MCF 10A (cell line): ENCODE results near the gene RAD51B. TPM values are rescaled to one million over a fixed set of nuclear protein-coding genes. Genes with fewer than 3 reads are reported as not detected.

ENCODE experiments used
- BruUV-seq: library from RNA; stranded (reverse); fragments of 400-500 nt; replicated peaks from 2 replicates; lab custom pipeline; 2021; lab: Mats Ljungman, UMichigan
- CTCF ChIA-PET: fragments of 300-600 bp; sonication (Branson Sonifier 250); formaldehyde crosslinking; extraction: SDS; loops from one replicate; lab custom pipeline; 2021; ENCODE audit warnings: antibody characterized with exemption, inconsistent platforms; lab: Yijun Ruan, JAX
- POLR2A ChIA-PET: fragments of 300-600, 350-650 bp; sonication (Branson Sonifier 250); formaldehyde crosslinking; extraction: SDS; loops from one replicate; lab custom pipeline; 2020; ENCODE audit warnings: antibody characterized with exemption, inconsistent platforms; lab: Yijun Ruan, JAX
- DNase-seq: peaks from one replicate; pipeline ENCODE4 v3.0.0-alpha.2; 2018; ENCODE audit not compliant: unreplicated experiment
- H3K27ac Mint-ChIP-seq: one replicate; pipeline ENCODE4 v1.8.0; 2022; ENCODE audit warnings: mild to moderate bottlenecking, low read depth, mixed read lengths; ENCODE audit not compliant: unreplicated experiment
- H3K27me3 Mint-ChIP-seq: one replicate; pipeline ENCODE4 v1.8.0; 2022; ENCODE audit warnings: mixed read lengths; ENCODE audit not compliant: insufficient read depth, unreplicated experiment
- H3K36me3 Mint-ChIP-seq: one replicate; pipeline ENCODE4 v1.8.0; 2022; ENCODE audit warnings: mild to moderate bottlenecking, moderate library complexity, mixed read lengths; ENCODE audit not compliant: insufficient read depth, unreplicated experiment
- H3K4me1 Mint-ChIP-seq: one replicate; pipeline ENCODE4 v1.8.0; 2022; ENCODE audit warnings: mixed read lengths; ENCODE audit not compliant: insufficient read depth, unreplicated experiment
- H3K4me3 Mint-ChIP-seq: one replicate; pipeline ENCODE4 v1.8.0; 2022; ENCODE audit warnings: mild to moderate bottlenecking, moderate library complexity, mixed read lengths; ENCODE audit not compliant: unreplicated experiment
- H3K9me3 Mint-ChIP-seq: one replicate; pipeline ENCODE4 v1.8.0; 2022; ENCODE audit warnings: mixed read lengths; ENCODE audit not compliant: unreplicated experiment
- intact Hi-C: fragments of 100-400 bp; cut with micrococcal nuclease; formaldehyde crosslinking; loops from 2 replicates; pipeline ENCODE4 v1.14.1; 2022
- total RNA-seq: library from RNA; stranded (reverse); gene quantifications from 2 replicates; pipeline ENCODE4 v1.2.3, GENCODE V29; 2022
- TF ChIP-seq, protein P1 (sequence below): fragments of 200-600 bp; IDR thresholded peaks from one replicate; pipeline ENCODE4 v1.8.0; 2022; ENCODE audit warnings: antibody characterized with exemption, mild to moderate bottlenecking; ENCODE audit not compliant: unreplicated experiment

The RAD51B gene
- total RNA-seq, 1 experiment from 2014 or later = 14.6 TPM

- no peaks in the 10 kb centered on the region for H3K36me3 Mint-ChIP-seq
- H3K27ac Mint-ChIP-seq = peak overlapping the region; percentile 96
- H3K4me1 Mint-ChIP-seq = peaks cover 43% of the 10 kb centered on the region
- BruUV-seq = no TSS peak
- no peaks in the 10 kb centered on the region for H3K27me3 Mint-ChIP-seq
- no peak overlapping the region for H3K4me3 Mint-ChIP-seq
- peak; percentile 48 for DNase-seq
- intact Hi-C loops = no loop called here
- TF ChIP-seq, protein P1, sequence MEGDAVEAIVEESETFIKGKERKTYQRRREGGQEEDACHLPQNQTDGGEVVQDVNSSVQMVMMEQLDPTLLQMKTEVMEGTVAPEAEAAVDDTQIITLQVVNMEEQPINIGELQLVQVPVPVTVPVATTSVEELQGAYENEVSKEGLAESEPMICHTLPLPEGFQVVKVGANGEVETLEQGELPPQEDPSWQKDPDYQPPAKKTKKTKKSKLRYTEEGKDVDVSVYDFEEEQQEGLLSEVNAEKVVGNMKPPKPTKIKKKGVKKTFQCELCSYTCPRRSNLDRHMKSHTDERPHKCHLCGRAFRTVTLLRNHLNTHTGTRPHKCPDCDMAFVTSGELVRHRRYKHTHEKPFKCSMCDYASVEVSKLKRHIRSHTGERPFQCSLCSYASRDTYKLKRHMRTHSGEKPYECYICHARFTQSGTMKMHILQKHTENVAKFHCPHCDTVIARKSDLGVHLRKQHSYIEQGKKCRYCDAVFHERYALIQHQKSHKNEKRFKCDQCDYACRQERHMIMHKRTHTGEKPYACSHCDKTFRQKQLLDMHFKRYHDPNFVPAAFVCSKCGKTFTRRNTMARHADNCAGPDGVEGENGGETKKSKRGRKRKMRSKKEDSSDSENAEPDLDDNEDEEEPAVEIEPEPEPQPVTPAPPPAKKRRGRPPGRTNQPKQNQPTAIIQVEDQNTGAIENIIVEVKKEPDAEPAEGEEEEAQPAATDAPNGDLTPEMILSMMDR = no peak
- ChIA-PET POLR2A (interaction anchor here (0.6 to 4.4 kb wide), 14 partner anchors 8 to 145 kb away, joined by 3 to 51 read pairs (median 14); partner anchors contain the start of gene ZFP36L1), CTCF (interaction anchor here (0.6 to 1.3 kb wide), 2 partner anchors 9 to 98 kb away, joined by 3 read pairs; no protein-coding TSS in a partner anchor)
- H3K9me3 Mint-ChIP-seq = no peaks in the 10 kb centered on the region
Measured at GRCh38 chr14:68692916-68693771, 873.6 kb downstream of the RAD51B start.

DNA sequence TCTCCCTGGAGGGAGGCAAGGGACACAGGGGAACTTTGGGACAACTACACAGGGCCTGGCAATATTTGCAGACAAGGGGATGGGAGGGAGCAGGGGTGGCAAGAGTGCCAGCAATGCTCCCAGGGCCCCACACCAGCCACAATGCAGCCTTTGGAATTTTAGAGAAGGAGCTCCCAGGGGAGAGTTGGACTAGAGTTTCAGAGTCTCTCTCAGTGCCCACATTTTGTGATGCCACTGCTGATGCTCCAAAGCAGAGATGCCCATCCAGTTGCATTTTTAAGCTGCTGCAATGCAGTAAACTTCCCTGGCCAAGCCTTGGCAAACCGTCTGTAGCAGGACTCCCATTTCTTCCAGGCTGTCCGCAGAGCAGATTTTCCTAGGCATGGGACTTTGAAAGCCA is 874.3 kb downstream of the RAD51B start:
- intact Hi-C loops = no loop called here
- Mint-ChIP-seq H3K27me3 (no peaks in the 10 kb centered on the region), H3K4me3 (no peak overlapping the region), H3K27ac (peak overlapping the region; percentile 96), H3K4me1 (peaks cover 38% of the 10 kb centered on the region), H3K36me3 (no peaks in the 10 kb centered on the region), H3K9me3 (no peaks in the 10 kb centered on the region)
- BruUV-seq = no TSS peak
- TF ChIP-seq, protein P1 = no peak
- POLR2A ChIA-PET = interaction anchor here (0.6 to 4.4 kb wide), 18 partner anchors 8 to 145 kb away, joined by 3 to 51 read pairs (median 11); partner anchors contain the start of gene ZFP36L1
- DNase-seq = no peak
- CTCF ChIA-PET = interaction anchor here (1.1 to 1.6 kb wide), 3 partner anchors 98 to 750 kb away, joined by 3 read pairs; no protein-coding TSS in a partner anchor

DNA sequence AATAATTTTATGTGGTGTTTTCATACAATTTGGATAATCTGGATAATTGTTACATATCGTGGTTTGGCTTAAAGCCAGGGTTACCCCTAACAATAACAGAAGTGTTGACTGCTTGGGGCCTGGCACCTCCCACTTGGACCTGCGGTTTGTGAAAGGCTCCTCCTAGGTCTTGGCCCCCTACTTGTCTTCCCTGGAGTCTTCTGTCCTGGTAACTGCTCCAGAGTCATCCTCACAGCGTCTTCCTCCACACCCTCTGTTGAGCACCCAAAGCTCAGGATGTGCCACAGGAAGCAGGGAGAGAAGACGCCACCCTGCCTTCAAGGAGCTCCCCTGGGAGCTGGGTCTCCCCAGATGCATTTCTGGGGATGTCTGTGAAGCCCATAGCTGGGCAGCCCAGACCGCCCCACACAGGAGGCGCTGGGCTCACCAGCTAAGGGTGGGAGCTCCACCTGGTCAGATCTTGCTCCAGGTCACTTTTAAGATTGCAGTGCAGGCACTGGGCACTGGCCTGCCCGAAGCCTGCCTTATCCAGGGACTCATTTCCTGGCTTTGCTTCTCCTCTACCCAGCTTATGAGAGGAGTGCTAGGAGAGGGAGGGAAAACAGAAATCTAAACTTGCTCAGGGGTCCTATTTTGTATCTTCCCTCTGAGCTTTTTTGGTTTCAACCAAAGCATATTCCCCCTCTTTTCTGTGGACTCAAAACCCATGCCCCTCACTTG is 875.1 kb downstream of the RAD51B start:
- POLR2A ChIA-PET = interaction anchor here (0.9 to 4.4 kb wide), 24 partner anchors 8 to 759 kb away, joined by 3 to 51 read pairs (median 6); partner anchors contain the start of gene ZFP36L1
- TSS peak; percentile 96 for BruUV-seq
- H3K27me3 Mint-ChIP-seq = no peaks in the 10 kb centered on the region
- no peaks in the 10 kb centered on the region for H3K36me3 Mint-ChIP-seq
- CTCF ChIA-PET = interaction anchor here (0.7 to 1.6 kb wide), 6 partner anchors 16 to 750 kb away, joined by 3 to 4 read pairs (median 3); no protein-coding TSS in a partner anchor
- TF ChIP-seq, protein P1 = no peak
- H3K27ac Mint-ChIP-seq = peak overlapping the region; percentile 96
- peak; percentile 82 for DNase-seq
- H3K9me3 Mint-ChIP-seq = no peaks in the 10 kb centered on the region
- H3K4me3 Mint-ChIP-seq = peak overlapping the region; percentile 40
- H3K4me1 Mint-ChIP-seq = peaks cover 38% of the 10 kb centered on the region
- intact Hi-C loops = loop anchor here (1.0 to 5.0 kb wide), 6 partner anchors 9 to 752 kb away; no protein-coding TSS in a partner anchor
